HepG2 (cell line): Measurements from ENCODE around the gene KDM8. TPM values are rescaled to one million over a fixed set of nuclear protein-coding genes. Genes with fewer than 3 reads are reported as not detected.

Experiments used
- CEBPB ChIP-seq: IDR thresholded peaks from 2 replicates; pipeline ENCODE4 v1.6.1; 2011; ENCODE audit warnings: low read depth, low read length, improper control_type of control experiment, borderline replicate concordance
- KDM2A ChIP-seq: sonication (generic); formaldehyde crosslinking; IDR thresholded peaks from 2 replicates; pipeline ENCODE4 v1.4.0; 2020; ENCODE audit warnings: low read depth, missing genetic modification reagents, borderline replicate concordance
- SOX5 ChIP-seq: IDR thresholded peaks from 2 replicates; pipeline ENCODE4 v1.6.1; 2016; ENCODE audit warnings: borderline replicate concordance
- TP53 ChIP-seq: sonication (generic); formaldehyde crosslinking; conservative IDR thresholded peaks from 2 replicates; pipeline ENCODE4 v1.4.0; 2020; ENCODE audit warnings: missing genetic modification reagents
- TRIM24 ChIP-seq: sonication (generic); formaldehyde crosslinking; IDR thresholded peaks from 2 replicates; pipeline ENCODE4 v1.8.0; 2022; ENCODE audit warnings: mild to moderate bottlenecking, missing genetic modification reagents
- ZBTB8A ChIP-seq: sonication (generic); formaldehyde crosslinking; IDR thresholded peaks from 2 replicates; pipeline ENCODE4 v1.4.0; 2020; ENCODE audit warnings: mild to moderate bottlenecking, low read depth, missing genetic modification reagents, borderline replicate concordance
- ZFAT ChIP-seq: sonication (generic); formaldehyde crosslinking; conservative IDR thresholded peaks from 2 replicates; pipeline ENCODE4 v1.8.1; 2023; ENCODE audit warnings: missing genetic modification reagents, inconsistent platforms
- ZMYM4 ChIP-seq: sonication (generic); formaldehyde crosslinking; IDR thresholded peaks from 2 replicates; pipeline ENCODE4 v1.8.1; 2023; ENCODE audit warnings: mild to moderate bottlenecking, missing genetic modification reagents
- ZNF432 ChIP-seq: sonication (generic); formaldehyde crosslinking; IDR thresholded peaks from 2 replicates; pipeline ENCODE4 v1.5.0; 2020; ENCODE audit warnings: missing genetic modification reagents, mild to moderate bottlenecking, borderline replicate concordance
- ZNF567 ChIP-seq: sonication (generic); formaldehyde crosslinking; IDR thresholded peaks from 2 replicates; pipeline ENCODE4 v1.8.1; 2023; ENCODE audit warnings: mild to moderate bottlenecking, missing genetic modification reagents, borderline replicate concordance
- ZNF607 ChIP-seq: sonication (generic); formaldehyde crosslinking; IDR thresholded peaks from 2 replicates; pipeline ENCODE4 v1.5.1; 2020; ENCODE audit warnings: missing genetic modification reagents, mild to moderate bottlenecking, borderline replicate concordance
- ZNF737 ChIP-seq: sonication (generic); formaldehyde crosslinking; IDR thresholded peaks from 2 replicates; pipeline ENCODE4 v1.5.0; 2020; ENCODE audit warnings: missing genetic modification reagents, mild to moderate bottlenecking, borderline replicate concordance
- polyA plus RNA-seq, 8 experiments: library from polyadenylated mRNA; depleted of rRNA in 3 of 8; stranded (reverse) in 7 of 8; unstranded in 1 of 8; fragments of >200 nt; fragmentation: Illumina TruSeq in 4 of 8; extraction: Trizol in 4 of 8; gene quantifications; 2 replicates each; pipeline versions ENCODE4 v1.2.1 to v1.2.3, GENCODE V29; 2011 to 2016; ENCODE audit warnings: low read depth in 4 of 8, missing spikeins in 1 of 8, mixed read lengths in 1 of 8; ENCODE audit not compliant: insufficient read depth in 1 of 8
- total RNA-seq, 5 experiments: library from RNA; depleted of rRNA; stranded (reverse); fragments of >200 nt; fragmentation: Illumina TruSeq; extraction: Trizol; gene quantifications; 2 replicates each; pipeline ENCODE4 v1.2.3, GENCODE V29; 2016; ENCODE audit warnings: low read depth in 1 of 5
- TF ChIP-seq, protein P1 (sequence below): IDR thresholded peaks from 2 replicates; pipeline ENCODE4 v1.6.1; 2016; ENCODE audit warnings: missing compliant biosample characterization, missing genetic modification reagents, borderline replicate concordance
- TF ChIP-seq, protein P2 (sequence below): sonication (generic); formaldehyde crosslinking; IDR thresholded peaks from 2 replicates; pipeline ENCODE4 v1.8.0; 2022; ENCODE audit warnings: missing genetic modification reagents, mild to moderate bottlenecking, moderate library complexity, borderline replicate concordance
- TF ChIP-seq, protein P3 (sequence below): fragments of 450-650 bp; IDR thresholded peaks from 2 replicates; pipeline ENCODE4 v1.6.1; 2016
- TF ChIP-seq, protein P4 (sequence below): sonication (generic); formaldehyde crosslinking; IDR thresholded peaks from 2 replicates; pipeline ENCODE4 v1.5.0; 2020; ENCODE audit warnings: mild to moderate bottlenecking, missing genetic modification reagents
- TF ChIP-seq, protein P5 (sequence below): sonication (generic); formaldehyde crosslinking; IDR thresholded peaks from 2 replicates; pipeline ENCODE4 v1.4.0; 2020; ENCODE audit warnings: low read depth, mild to moderate bottlenecking, missing genetic modification reagents

KDM8 gene
- total and polyA plus RNA-seq, 2 of the 13 experiments (the other 11 are each of a cell fraction or from before 2014, with no cell fraction given), result 3.3 to 8.6 TPM

DNA sequence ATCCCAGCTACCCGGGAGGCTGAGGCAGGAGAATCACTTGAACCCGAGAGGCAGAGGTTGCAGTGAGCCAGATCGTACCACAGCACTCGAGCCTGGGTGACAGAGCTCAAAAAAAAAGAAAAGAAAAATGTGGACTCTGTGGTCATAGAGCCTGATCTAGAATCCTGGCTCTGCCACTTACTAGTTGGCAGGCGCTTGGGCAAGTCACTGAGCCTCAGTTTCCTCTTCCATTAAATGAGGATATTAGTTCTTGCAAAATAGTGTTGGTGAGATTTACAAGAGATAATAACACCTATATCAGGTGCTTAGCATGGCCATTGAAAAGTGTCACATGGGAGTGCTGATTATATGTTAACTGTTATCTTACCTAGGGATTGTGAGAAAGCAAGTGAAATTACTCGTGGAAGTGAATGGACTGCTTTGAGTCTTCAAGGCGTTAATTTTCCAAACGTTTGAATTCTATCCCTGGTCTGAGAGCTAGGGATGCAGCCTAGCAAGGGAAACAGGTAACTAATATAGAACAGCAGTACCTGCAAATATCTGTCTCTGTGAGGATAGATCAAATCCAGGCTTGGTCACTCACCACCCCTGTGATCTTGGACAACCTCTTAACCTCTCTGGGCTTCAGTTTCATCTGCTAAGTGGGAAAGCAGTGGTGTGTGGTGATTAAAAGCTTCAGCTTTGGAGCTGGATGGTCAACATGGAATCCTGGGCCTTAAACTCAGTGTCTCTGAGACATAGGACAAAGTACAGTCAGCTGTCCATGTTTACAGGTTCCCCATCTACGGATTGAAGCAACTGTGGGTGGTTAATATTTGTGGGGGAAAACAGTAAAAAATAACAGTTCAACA lies 66.2 kb downstream of the KDM8 start (continued):
- TF ChIP-seq, protein P1, sequence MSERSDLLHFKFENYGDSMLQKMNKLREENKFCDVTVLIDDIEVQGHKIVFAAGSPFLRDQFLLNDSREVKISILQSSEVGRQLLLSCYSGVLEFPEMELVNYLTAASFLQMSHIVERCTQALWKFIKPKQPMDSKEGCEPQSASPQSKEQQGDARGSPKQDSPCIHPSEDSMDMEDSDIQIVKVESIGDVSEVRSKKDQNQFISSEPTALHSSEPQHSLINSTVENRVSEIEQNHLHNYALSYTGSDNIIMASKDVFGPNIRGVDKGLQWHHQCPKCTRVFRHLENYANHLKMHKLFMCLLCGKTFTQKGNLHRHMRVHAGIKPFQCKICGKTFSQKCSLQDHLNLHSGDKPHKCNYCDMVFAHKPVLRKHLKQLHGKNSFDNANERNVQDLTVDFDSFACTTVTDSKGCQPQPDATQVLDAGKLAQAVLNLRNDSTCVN, result no peak
- TF ChIP-seq ZFAT (CRISPR knock-in tag), result no peak
- no peak for TF ChIP-seq ZNF737 (CRISPR knock-in tag)
- no peak for TF ChIP-seq CEBPB
- TF ChIP-seq, protein P2, sequence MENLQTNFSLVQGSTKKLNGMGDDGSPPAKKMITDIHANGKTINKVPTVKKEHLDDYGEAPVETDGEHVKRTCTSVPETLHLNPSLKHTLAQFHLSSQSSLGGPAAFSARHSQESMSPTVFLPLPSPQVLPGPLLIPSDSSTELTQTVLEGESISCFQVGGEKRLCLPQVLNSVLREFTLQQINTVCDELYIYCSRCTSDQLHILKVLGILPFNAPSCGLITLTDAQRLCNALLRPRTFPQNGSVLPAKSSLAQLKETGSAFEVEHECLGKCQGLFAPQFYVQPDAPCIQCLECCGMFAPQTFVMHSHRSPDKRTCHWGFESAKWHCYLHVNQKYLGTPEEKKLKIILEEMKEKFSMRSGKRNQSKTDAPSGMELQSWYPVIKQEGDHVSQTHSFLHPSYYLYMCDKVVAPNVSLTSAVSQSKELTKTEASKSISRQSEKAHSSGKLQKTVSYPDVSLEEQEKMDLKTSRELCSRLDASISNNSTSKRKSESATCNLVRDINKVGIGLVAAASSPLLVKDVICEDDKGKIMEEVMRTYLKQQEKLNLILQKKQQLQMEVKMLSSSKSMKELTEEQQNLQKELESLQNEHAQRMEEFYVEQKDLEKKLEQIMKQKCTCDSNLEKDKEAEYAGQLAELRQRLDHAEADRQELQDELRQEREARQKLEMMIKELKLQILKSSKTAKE (CRISPR knock-in tag), result no peak
- TF ChIP-seq, protein P3, sequence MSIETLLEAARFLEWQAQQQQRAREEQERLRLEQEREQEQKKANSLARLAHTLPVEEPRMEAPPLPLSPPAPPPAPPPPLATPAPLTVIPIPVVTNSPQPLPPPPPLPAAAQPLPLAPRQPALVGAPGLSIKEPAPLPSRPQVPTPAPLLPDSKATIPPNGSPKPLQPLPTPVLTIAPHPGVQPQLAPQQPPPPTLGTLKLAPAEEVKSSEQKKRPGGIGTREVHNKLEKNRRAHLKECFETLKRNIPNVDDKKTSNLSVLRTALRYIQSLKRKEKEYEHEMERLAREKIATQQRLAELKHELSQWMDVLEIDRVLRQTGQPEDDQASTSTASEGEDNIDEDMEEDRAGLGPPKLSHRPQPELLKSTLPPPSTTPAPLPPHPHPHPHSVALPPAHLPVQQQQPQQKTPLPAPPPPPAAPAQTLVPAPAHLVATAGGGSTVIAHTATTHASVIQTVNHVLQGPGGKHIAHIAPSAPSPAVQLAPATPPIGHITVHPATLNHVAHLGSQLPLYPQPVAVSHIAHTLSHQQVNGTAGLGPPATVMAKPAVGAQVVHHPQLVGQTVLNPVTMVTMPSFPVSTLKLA, result no peak
- TF ChIP-seq KDM2A (CRISPR knock-in tag), result no peak
- no peak for TF ChIP-seq TP53 (CRISPR knock-in tag)
- TF ChIP-seq, protein P4, sequence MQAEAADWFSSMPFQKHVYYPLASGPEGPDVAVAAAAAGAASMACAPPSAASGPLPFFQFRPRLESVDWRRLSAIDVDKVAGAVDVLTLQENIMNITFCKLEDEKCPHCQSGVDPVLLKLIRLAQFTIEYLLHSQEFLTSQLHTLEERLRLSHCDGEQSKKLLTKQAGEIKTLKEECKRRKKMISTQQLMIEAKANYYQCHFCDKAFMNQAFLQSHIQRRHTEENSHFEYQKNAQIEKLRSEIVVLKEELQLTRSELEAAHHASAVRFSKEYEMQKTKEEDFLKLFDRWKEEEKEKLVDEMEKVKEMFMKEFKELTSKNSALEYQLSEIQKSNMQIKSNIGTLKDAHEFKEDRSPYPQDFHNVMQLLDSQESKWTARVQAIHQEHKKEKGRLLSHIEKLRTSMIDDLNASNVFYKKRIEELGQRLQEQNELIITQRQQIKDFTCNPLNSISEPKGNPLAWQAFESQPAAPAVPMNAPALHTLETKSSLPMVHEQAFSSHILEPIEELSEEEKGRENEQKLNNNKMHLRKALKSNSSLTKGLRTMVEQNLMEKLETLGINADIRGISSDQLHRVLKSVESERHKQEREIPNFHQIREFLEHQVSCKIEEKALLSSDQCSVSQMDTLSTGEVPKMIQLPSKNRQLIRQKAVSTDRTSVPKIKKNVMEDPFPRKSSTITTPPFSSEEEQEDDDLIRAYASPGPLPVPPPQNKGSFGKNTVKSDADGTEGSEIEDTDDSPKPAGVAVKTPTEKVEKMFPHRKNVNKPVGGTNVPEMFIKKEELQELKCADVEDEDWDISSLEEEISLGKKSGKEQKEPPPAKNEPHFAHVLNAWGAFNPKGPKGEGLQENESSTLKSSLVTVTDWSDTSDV, result no peak
- peak; percentile 43; the same call in 1 of the 2 replicates for TF ChIP-seq ZMYM4 (CRISPR knock-in tag)
- no peak for TF ChIP-seq ZNF432 (CRISPR knock-in tag)
- TF ChIP-seq ZBTB8A (CRISPR knock-in tag), result no peak
- no peak for TF ChIP-seq TRIM24
- no peak for TF ChIP-seq ZNF607
- TF ChIP-seq ZNF567, result no peak
- peak; percentile 40; the same call in 1 of the 2 replicates for TF ChIP-seq SOX5 (CRISPR knock-in tag)
- TF ChIP-seq, protein P5, sequence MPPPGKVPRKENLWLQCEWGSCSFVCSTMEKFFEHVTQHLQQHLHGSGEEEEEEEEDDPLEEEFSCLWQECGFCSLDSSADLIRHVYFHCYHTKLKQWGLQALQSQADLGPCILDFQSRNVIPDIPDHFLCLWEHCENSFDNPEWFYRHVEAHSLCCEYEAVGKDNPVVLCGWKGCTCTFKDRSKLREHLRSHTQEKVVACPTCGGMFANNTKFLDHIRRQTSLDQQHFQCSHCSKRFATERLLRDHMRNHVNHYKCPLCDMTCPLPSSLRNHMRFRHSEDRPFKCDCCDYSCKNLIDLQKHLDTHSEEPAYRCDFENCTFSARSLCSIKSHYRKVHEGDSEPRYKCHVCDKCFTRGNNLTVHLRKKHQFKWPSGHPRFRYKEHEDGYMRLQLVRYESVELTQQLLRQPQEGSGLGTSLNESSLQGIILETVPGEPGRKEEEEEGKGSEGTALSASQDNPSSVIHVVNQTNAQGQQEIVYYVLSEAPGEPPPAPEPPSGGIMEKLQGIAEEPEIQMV, result no peak
